ENCODE data around the gene OLFM2.
"Not testable (repeated sequence)": the region's sequence is repeated elsewhere in the genome, so short reads cannot be mapped to it uniquely, and the experiment has no call there.

OLFM2 gene

DNA sequence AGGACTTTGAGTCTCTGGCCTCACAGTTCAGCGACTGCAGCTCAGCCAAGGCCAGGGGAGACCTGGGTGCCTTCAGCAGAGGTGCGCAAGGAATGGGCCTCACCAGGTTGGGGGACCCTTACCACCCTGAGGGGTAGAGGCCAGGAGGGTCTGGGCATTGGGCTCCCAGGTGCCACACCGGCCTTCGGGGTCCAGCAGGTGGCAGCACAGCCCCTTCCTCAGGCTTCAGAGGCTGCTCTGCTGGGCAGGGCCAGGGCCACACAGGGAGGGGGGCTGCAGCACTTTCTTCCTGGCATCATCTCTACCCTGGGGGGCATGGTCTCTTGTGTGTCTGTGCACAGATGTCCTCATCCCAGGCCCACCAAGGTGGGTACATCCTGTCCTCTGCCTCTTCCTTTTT lies 88.3 kb downstream of the OLFM2 start:
- Histone ChIP-seq H3K27ac (no peak overlapping the region), H3K9me3 (ENCODE audit: low read depth, low read length) (no peaks in the 10 kb centered on the region), H3K36me3 (ENCODE audit: insufficient read depth, low read length) (peaks cover 19% of the 10 kb centered on the region; the same call in 1 of the 2 replicates), H3K9ac (ENCODE audit: insufficient read length) (no peak overlapping the region), H3K4me3 (no peak overlapping the region)
- no peak for DNase-seq (ENCODE audit: low read depth, low spot score)
- TF ChIP-seq EZH2 (IDR thresholded peaks at IDR 0.05), result no peak
- no peak for TF ChIP-seq POLR2AphosphoS5 (IDR thresholded peaks at IDR 0.05; ENCODE audit: borderline replicate concordance, low read depth, low read length)
- no peak for TF ChIP-seq FOXP2 (optimal IDR thresholded peaks at IDR 0.05; ENCODE audit: control extremely low read depth, extremely low read length, insufficient read depth)

DNA sequence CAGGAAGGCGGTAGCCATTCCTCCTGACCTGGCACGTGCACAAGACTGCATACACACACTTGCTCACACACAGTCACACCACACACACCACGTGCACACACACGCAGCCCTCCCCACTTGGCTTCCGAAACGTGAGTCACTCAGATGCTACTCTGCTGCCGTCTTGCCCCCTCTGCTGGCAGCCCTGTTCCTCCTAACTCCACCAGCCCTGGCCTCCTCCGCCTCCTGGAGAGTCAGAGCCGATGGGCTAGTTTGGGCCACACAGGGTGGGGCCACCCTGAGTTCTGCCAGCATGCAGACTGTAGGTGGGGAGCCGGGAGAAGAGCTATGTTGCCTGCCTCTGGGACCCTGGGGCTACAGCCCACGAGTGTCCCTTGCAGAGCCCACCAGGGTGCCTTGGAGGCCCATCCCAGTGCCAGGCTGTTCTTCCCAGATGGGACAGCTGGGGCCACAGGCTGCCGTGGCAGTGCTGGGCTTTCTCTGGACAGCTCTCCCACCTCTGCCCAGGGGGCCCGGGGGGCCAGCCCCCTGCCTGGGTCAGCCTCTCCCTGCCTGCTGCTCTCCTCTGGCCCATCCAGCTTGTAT lies 89.1 kb downstream of the OLFM2 start:
- TF ChIP-seq POLR2AphosphoS5 (IDR thresholded peaks at IDR 0.05; ENCODE audit: borderline replicate concordance, low read depth, low read length) (peak; percentile 22; the same call in 1 of the 2 replicates), FOXP2 (optimal IDR thresholded peaks at IDR 0.05; ENCODE audit: control extremely low read depth, extremely low read length, insufficient read depth) (no peak)
- DNase-seq (ENCODE audit: low read depth, low spot score), result no peak
- Histone ChIP-seq H3K4me3 (no peak overlapping the region), H3K36me3 (ENCODE audit: insufficient read depth, low read length) (peaks cover 27% of the 10 kb centered on the region; the same call in 1 of the 2 replicates), H3K27ac (0 out of 2 replicates have a peak overlapping the region, but pooled peaks have one; percentile 25), H3K9ac (ENCODE audit: insufficient read length) (no peak overlapping the region), H3K9me3 (ENCODE audit: low read depth, low read length) (no peaks in the 10 kb centered on the region)

DNA sequence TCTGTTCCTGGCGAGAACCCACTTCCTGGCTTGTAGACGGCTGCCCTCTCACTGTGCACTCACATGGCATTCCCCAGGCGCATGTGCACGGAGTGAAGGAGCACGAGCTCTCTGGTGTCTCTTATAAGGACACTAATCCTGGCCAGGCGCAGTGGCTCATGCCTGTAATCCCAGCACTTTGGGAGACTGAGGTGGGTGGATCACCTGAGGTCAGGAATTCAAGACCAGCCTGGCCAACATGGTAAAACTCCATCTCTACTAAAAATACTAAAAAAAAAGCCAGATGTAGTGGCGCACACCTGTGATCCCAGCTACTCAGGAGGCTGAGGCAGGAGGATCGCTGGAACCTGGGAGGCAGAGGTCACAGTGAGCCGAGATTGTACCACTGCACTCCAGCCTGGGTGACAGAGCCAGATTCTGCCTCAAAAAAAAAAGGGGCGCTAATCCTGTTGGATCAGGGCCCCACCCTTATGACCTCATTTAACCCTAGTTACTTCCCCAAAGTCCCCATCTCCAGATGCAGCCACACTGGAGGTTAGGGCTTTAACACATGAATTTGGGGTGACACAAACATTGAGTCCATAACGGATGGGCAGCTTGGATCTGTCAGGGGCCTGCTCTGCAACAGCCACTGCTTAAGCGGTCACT lies 92.6 kb downstream of the OLFM2 start:
- peaks cover 48% of the 10 kb centered on the region; the same call in 1 of the 2 replicates for H3K36me3 ChIP-seq (ENCODE audit: insufficient read depth, low read length)
- H3K27ac ChIP-seq; H3K4me3 ChIP-seq; DNase-seq (ENCODE audit: low read depth, low spot score); H3K9me3 ChIP-seq (ENCODE audit: low read depth, low read length); H3K9ac ChIP-seq (ENCODE audit: insufficient read length): not testable (repeated sequence)

DNA sequence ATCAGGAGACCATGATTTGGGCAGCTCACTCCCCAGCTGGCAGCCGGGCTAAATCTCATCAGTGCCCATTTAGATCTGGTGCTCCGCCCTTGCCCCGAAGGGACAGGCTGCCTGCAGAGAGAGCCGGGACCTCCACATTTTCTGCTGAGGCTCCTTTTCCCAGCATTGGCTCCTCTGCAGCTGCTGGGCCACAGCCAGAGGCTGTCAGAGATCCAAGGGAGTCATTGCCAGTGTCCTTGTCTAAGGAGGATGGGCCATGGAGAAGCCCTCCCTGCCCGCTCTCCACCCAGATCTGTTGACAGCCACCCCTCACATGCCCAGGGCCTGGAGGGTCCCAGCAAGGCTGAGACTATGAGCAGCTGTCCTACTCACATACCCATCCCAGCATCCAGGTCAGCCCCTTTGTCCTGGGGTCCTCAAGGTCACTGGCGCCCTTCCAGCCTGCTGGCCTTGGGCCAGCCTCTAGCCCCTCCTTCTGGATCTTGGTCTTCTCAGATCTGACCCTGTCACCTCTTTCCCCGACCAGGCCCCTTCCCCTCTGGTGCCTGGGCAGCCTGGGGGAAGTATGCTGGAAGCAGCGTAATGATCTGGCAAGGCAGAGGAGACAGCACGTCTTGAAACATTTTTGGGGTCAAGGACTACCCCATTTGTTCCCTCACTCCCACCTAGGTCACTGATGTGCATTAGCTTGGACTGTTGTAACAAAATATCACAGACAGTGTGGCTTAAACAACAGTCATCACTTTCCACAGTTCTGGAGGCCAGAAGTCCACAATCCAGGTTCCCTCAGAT lies 93.3 kb downstream of the OLFM2 start:
- H3K36me3 ChIP-seq (ENCODE audit: insufficient read depth, low read length), result peaks cover 55% of the 10 kb centered on the region; the same call in 1 of the 2 replicates

DNA sequence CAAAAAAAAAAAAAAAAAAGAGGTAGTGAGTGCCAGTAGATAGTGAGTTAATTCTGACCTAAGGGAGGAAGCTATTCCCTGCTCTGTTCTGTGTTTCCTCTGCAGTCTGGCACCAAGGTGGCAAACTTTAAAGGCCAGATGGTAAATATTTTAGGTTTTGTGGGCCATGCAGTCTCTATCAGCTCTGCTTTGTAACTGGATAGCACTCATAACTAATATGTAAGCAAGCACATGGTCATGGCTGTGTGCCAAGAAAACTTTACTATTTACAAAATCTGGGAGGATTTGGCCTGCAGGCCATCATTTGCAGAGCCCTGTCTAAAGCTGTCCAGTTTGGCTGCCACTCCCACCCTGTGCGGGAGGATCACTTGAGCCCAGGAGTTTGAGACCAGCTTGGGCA lies 96.9 kb downstream of the OLFM2 start:
- Histone ChIP-seq H3K9me3 (ENCODE audit: low read depth, low read length) (no peaks in the 10 kb centered on the region), H3K9ac (ENCODE audit: insufficient read length) (no peak overlapping the region), H3K4me3 (no peak overlapping the region), H3K27ac (no peak overlapping the region), H3K36me3 (ENCODE audit: insufficient read depth, low read length) (peaks cover 50% of the 10 kb centered on the region; the same call in 1 of the 2 replicates)
- no peak for TF ChIP-seq EZH2 (IDR thresholded peaks at IDR 0.05)
- no peak for TF ChIP-seq POLR2AphosphoS5 (IDR thresholded peaks at IDR 0.05; ENCODE audit: borderline replicate concordance, low read depth, low read length)
- TF ChIP-seq FOXP2 (optimal IDR thresholded peaks at IDR 0.05; ENCODE audit: control extremely low read depth, extremely low read length, insufficient read depth), result no peak
- DNase-seq (ENCODE audit: low read depth, low spot score), result no peak

More for the DNA sequence above, 93.3 kb downstream of the OLFM2 start:
- TF ChIP-seq FOXP2 (optimal IDR thresholded peaks at IDR 0.05; ENCODE audit: control extremely low read depth, extremely low read length, insufficient read depth) (no peak), POLR2AphosphoS5 (IDR thresholded peaks at IDR 0.05; ENCODE audit: borderline replicate concordance, low read depth, low read length) (no peak), EZH2 (IDR thresholded peaks at IDR 0.05) (no peak)
- Histone ChIP-seq H3K9ac (ENCODE audit: insufficient read length) (no peak overlapping the region), H3K9me3 (ENCODE audit: low read depth, low read length) (no peaks in the 10 kb centered on the region), H3K27ac (no peak overlapping the region), H3K4me3 (no peak overlapping the region)
- DNase-seq (ENCODE audit: low read depth, low spot score), result no peak

DNA sequence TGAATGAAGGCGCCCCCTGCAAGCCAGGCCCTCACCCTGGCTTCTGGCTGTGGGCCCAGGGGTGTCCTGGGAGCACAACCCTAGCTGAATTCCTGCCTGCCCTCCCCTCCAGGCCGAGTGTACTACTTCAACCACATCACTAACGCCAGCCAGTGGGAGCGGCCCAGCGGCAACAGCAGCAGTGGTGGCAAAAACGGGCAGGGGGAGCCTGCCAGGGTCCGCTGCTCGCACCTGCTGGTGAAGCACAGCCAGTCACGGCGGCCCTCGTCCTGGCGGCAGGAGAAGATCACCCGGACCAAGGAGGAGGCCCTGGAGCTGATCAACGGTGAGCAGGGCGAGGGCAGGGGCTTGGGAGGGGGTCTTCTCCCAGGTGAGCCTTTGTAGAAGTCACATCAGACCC lies 98.0 kb downstream of the OLFM2 start:
- H3K27ac ChIP-seq, result no peak overlapping the region
- H3K4me3 ChIP-seq, result no peak overlapping the region
- DNase-seq (ENCODE audit: low read depth, low spot score), result no peak
- TF ChIP-seq POLR2AphosphoS5 (IDR thresholded peaks at IDR 0.05; ENCODE audit: borderline replicate concordance, low read depth, low read length) (no peak), EZH2 (IDR thresholded peaks at IDR 0.05) (no peak), FOXP2 (optimal IDR thresholded peaks at IDR 0.05; ENCODE audit: control extremely low read depth, extremely low read length, insufficient read depth) (no peak)
- peaks cover 39% of the 10 kb centered on the region; the same call in 1 of the 2 replicates for H3K36me3 ChIP-seq (ENCODE audit: insufficient read depth, low read length)
- no peaks in the 10 kb centered on the region for H3K9me3 ChIP-seq (ENCODE audit: low read depth, low read length)
- H3K9ac ChIP-seq (ENCODE audit: insufficient read length), result no peak overlapping the region

DNA sequence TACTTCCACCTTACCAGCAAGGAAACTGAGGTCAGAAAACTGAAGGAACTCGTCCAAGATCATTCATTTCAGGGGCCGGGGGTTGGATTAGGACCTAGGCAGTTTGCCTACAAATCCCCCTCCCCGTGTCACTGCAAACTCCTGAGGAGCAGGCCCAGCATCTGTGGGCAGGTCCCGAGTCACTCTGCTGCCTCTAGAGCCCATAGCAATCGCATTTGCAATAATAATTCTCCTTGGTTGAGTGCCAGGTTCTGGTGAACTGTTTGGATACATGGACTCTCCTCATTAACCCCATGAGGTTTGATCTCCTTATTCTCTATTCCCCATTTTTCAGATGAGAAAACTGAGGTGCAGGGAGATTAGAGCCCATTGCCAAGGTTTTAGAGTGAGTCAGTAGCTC lies 100.3 kb downstream of the OLFM2 start:
- Histone ChIP-seq H3K4me3 (peak overlapping the region; percentile 86), H3K9ac (ENCODE audit: insufficient read length) (peak overlapping the region; percentile 86), H3K36me3 (ENCODE audit: insufficient read depth, low read length) (peaks cover 16% of the 10 kb centered on the region; the same call in 1 of the 2 replicates), H3K9me3 (ENCODE audit: low read depth, low read length) (no peaks in the 10 kb centered on the region), H3K27ac (no peak overlapping the region)
- no peak for TF ChIP-seq FOXP2 (optimal IDR thresholded peaks at IDR 0.05; ENCODE audit: control extremely low read depth, extremely low read length, insufficient read depth)
- TF ChIP-seq POLR2AphosphoS5 (IDR thresholded peaks at IDR 0.05; ENCODE audit: borderline replicate concordance, low read depth, low read length), result no peak
- TF ChIP-seq EZH2 (IDR thresholded peaks at IDR 0.05), result no peak
- no peak for DNase-seq (ENCODE audit: low read depth, low spot score)

DNA sequence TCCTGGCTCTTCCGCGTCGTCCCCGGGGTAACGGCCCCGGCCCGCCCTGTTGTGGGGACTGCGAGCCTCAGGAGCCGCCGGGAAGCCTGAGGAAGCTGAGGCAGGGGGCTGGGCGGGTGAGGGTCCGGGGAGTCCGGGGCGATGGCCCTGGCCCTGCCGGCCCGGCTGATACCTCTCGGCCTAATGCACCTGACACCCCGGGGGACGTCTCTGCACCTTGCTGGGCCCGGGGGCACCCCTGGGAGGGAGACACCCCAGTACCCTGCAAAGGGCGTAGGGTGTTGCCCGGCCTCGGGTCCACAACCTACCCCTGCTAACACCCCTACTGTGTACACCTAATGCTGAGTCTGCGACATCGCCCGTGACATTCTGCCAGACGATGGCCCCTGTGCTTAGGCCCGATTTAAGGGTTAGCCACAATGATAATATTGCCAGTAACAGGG lies 100.8 kb downstream of the OLFM2 start:
- no peak overlapping the region for H3K27ac ChIP-seq
- no peak for TF ChIP-seq FOXP2 (optimal IDR thresholded peaks at IDR 0.05; ENCODE audit: control extremely low read depth, extremely low read length, insufficient read depth)
- no peak for TF ChIP-seq EZH2 (IDR thresholded peaks at IDR 0.05)
- TF ChIP-seq POLR2AphosphoS5 (IDR thresholded peaks at IDR 0.05; ENCODE audit: borderline replicate concordance, low read depth, low read length), result no peak

More for the DNA sequence above, 100.8 kb downstream of the OLFM2 start:
- Histone ChIP-seq H3K4me3 (peak overlapping the region; percentile 86), H3K9ac (ENCODE audit: insufficient read length) (peak overlapping the region; percentile 86), H3K36me3 (ENCODE audit: insufficient read depth, low read length) (peaks cover 13% of the 10 kb centered on the region; the same call in 1 of the 2 replicates), H3K9me3 (ENCODE audit: low read depth, low read length) (no peaks in the 10 kb centered on the region)
- DNase-seq (ENCODE audit: low read depth, low spot score), result no peak
